ENCODE measurements around the gene RBBP6.
A peak's percentile ranks its signal among the peaks of the same experiment; 100 is the strongest.

Gene RBBP6

GRCh38 chr16:24524855-24525677 lies 14.3 kb upstream of the RBBP6 start:
- DNase-seq, result no peak

- no peak for DNase-seq
Observed at GRCh38 chr16:24525970-24526559, 13.3 kb upstream of the RBBP6 start.

GRCh38 chr16:24526701-24527495 lies 12.5 kb upstream of the RBBP6 start:
- no peak for DNase-seq

- DNase-seq, result no peak
Observed at GRCh38 chr16:24531166-24531565, 8.2 kb upstream of the RBBP6 start.

GRCh38 chr16:24534620-24535019 lies 4.7 kb upstream of the RBBP6 start:
- DNase-seq, result no peak

- no peak for DNase-seq
Observed at GRCh38 chr16:24535827-24536226, 3.5 kb upstream of the RBBP6 start.

GRCh38 chr16:24536671-24537070 lies 2.7 kb upstream of the RBBP6 start:
- DNase-seq, result no peak

- no peak for DNase-seq
Observed at GRCh38 chr16:24537474-24538337, 1.7 kb upstream of the RBBP6 start.

GRCh38 chr16:24538756-24539294 lies 541 bp upstream of the RBBP6 start:
- no peak for DNase-seq

- DNase-seq, result peak; percentile 49
Observed at GRCh38 chr16:24539850-24540601, 660 bp downstream of the RBBP6 start.

GRCh38 chr16:24540602-24541210 lies 1.3 kb downstream of the RBBP6 start:
- no peak for DNase-seq

- no peak for DNase-seq
Observed at GRCh38 chr16:24541233-24541933, 2.0 kb downstream of the RBBP6 start.

GRCh38 chr16:24543949-24544348 lies 4.6 kb downstream of the RBBP6 start:
- DNase-seq, result no peak

- DNase-seq, result no peak
Observed at GRCh38 chr16:24544640-24545039, 5.3 kb downstream of the RBBP6 start.

GRCh38 chr16:24550295-24550694 lies 10.9 kb downstream of the RBBP6 start:
- DNase-seq, result no peak

- DNase-seq, result no peak
Observed at GRCh38 chr16:24552705-24553246, 13.4 kb downstream of the RBBP6 start.

- no peak for DNase-seq
Observed at GRCh38 chr16:24553983-24554382, 14.6 kb downstream of the RBBP6 start.

- DNase-seq, result no peak
Observed at GRCh38 chr16:24555346-24555872, 16.0 kb downstream of the RBBP6 start.

- no peak for DNase-seq
Observed at GRCh38 chr16:24562811-24563210, 23.4 kb downstream of the RBBP6 start.

GRCh38 chr16:24568392-24568791 lies 29.0 kb downstream of the RBBP6 start:
- no peak for DNase-seq
